DMS53 treated with DMSO at 0.1 percent for 48 hours (cell line): ENCODE results near the gene TP53I11.

ENCODE experiments used
- DNase-seq: peaks from one replicate; lab custom pipeline; 2025; ENCODE audit not compliant: unreplicated experiment; lab: John Stamatoyannopoulos, UW

Gene TP53I11

GRCh38 chr11:44959064-44959463 is 8.4 kb upstream of the TP53I11 start:
- no peak for DNase-seq

GRCh38 chr11:44957776-44958564 is 7.3 kb upstream of the TP53I11 start:
- no peak for DNase-seq

- DNase-seq, result no peak
Measured at GRCh38 chr11:44957040-44957515, 6.4 kb upstream of the TP53I11 start.

DNA sequence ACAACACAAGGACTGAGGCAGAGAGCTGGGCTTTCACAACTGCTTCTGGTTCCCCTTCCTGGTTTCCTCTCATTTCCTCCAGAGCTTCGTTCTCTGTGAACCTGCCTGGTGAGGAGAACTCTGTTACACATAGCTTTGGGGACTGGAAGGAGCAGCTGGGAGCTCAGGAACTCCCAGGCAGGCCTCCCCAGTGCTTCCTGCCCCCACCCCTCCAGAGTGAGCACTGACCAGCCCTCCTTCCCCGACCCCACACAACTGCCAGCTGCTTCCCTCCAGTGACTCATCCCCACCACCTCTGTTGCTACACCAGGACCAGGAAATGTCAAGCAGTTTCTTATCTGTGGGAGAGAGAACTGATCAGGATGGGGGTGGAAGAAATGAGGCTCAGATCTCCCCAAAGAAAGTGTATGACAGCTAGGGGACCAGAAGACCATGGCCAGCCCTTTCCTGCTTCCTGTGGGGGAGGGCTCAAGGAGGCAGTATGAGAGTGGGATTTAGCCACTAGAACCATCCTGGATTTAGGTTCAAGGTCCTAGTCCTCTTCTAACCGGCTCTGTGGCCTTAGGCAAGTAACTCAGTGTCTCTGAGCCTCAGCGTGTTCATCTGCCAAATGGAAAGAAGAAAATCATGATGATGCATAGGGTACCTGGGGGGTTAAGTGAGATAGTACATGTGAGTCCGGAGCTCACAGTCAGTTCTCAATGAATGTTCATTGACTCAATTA is 4.5 kb upstream of the TP53I11 start:
- peak; percentile 65 for DNase-seq

DNA sequence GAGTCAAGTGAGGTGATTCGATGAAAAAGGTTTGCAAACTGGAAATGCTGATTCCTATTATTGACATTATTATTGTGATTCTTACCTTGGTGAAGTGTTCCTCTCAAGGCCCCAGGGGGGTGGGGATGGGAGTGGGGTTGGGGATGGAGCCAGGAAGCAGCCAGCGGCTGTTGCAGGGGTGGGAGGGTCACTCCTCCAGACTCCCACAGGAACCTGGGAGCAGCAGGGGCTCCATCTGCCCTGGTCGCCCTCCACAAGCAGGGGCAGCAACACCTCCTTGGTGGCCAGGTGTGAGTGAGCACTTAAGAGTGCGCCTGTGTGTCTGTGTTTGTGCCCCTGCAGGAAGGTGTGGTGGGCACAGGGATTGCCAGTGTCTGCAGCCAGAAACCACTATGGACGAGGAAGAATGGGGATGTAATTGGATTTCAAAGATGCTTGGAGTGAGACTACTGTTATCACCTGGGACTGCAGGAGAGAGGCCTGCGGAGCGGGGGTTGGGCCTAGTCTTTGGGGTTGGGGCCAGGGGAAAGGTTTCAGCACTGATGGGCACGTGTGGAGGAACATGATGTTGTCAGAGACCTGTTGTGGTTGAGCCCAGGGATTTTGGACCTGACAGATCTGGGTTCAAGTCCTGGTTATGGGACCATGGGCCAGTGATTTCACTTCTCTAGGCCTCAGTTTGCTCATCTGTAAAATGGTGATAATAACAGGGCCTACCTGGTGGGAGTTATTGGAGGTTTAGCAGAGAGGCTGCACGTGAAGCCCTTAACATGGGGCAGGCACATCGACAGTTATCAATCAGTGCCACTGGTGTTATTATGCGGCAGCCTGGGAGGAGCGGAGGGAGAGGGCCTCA is 3.6 kb upstream of the TP53I11 start:
- no peak for DNase-seq

GRCh38 chr11:44952500-44953260 is 2.0 kb upstream of the TP53I11 start:
- no peak for DNase-seq

DNA sequence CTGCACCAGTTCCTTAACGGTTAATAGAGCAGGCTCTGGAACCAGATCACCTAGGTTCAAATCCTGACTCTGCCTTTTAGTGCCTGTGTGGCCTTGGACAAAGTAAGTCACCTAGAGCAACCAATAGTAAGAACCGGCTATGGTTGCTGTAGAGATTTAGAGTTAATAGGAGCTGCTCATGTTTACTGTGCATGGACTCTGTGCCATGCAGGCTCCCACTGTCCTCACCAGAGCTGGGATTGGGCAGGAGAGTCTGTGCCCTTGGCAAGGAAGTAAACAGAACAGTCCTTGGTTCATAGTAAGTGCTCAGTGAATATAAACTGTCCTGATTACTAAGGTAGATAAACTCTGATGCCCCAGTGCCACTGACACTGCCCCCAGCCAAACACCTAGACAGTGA is 1.4 kb upstream of the TP53I11 start:
- DNase-seq, result no peak

DNA sequence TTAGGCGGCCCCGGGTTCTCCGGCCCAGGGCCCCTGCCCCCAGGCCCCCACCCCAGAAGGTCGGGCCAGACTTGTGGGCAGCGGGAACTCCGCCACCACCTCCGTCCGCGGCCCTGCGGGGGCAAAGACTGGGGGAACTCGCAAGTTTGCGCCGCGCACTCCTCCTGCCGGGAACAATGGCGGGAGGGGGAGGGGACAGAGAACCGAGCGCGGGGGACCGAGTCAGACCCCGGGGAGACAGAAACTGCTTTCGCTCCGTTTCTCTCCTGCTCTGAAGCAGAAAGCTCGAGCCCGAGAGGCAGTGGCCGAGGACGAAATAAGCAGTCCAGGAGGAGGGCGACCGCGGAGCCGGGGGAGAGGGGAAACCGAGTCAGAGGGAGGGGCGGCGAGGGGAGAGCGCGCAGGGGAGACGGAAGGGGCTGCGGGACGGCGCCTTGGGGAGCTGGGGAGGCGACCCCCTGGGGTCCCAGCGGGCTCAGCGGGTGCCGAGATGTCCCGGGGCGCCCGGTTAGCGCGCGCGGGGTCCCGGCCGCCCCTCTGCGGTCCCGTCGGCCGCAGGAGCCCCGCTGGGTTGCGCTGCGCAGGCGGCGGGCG is 555 bp downstream of the TP53I11 start:
- DNase-seq, result no peak

DNA sequence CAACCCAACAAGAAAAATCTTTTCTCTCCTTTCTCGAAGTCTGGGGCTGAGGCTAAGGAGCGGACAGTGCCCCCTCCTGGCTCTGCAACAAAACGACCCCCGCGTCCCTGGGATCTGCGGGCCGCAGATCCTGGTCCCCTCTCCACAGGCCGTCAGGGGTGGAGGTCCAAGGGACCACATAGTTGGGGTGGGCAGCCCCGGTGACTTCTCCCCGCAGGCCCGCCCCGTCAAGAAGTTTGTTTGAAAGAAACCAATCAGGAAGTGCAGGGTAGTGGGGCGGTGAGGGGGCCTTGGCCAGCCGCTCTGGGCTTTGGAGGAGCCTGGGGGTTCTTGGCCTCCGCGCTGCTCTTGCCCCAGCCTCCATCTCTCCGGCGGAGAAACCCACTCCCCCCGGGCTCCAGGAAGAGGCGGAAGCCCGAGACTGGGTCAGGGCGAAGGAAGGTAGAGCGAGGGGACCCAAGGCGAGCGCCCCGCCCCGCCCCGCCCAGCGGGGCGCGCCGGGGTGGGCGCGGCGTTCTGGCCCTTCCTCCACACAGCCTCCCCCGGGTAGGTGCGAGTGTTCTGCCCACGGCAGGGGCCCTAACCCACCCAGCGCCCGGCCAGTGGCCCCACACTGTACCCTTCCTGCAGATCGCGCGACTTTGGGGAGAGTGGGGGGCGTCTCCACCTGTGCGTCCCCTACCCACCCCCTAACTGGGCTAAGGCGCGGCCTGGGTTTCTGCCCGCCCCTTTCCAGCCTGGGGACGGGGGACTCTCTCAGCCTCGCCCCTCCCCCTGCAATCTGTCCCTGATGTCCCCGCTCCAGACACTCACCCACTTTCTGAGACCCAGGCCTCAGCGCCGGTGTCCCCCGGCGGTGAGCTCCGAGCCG is 1.3 kb downstream of the TP53I11 start:
- DNase-seq, result no peak

GRCh38 chr11:44948155-44948554 is 2.5 kb downstream of the TP53I11 start:
- no peak for DNase-seq

GRCh38 chr11:44947114-44947513 is 3.6 kb downstream of the TP53I11 start:
- DNase-seq, result no peak

DNA sequence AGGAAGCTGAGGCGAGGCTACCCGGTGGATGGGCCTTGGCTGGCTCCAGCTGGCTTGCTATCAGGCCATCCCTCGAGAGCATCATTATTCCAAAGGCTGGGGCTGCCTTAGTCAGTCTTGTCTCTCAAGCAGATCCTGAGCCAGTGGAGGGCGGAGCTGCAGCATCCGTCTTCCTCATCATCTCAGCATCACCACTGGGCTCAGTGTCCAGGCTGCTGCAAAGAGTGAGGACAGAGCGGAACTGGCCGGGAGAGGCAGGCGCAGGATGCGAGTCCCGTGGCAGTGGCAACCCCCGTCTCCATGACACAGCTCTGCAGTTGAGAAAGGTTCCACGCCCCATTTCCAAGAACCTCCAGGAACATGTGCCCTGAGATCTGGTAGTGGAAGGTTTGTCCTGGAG is 4.4 kb downstream of the TP53I11 start:
- no peak for DNase-seq

DNA sequence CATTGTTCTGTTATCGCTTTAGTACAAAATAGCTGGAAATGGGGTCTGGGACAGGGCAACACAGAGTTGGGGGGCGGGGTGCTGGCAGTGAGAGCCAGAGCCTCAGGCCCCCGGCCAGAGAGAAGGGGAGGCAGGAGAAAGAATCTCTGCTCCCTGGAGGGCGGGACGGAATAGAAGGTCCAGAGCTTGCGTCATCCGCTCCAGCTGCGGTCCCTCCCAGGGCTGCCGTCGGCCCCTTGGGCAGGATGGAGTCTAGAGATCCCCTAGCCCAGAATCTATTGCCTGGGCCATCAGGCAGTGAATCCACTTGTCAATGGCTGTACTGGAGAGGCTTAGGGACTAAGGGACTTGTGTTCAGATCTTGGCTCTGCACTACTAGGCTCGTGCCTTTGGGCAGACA is 5.0 kb downstream of the TP53I11 start:
- no peak for DNase-seq

DNA sequence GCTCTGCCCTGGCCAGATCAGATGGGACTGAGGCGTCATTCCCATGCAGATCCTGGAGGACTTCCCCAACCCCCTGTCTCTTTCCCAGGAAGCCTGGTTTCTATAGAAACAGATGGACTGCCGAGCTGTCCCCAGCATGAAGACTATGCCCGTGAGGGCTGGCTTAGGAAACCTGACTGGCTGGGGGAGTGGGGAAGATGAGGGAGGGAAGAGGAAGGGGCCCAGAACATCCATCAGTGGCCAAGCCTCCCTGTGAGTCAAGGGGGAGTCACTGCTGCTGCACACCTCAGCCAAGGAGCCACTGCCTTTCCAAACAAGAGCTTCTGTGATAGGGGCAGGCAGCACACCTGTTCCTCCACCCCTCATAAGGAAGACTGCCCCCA is 5.8 kb downstream of the TP53I11 start:
- no peak for DNase-seq

DNA sequence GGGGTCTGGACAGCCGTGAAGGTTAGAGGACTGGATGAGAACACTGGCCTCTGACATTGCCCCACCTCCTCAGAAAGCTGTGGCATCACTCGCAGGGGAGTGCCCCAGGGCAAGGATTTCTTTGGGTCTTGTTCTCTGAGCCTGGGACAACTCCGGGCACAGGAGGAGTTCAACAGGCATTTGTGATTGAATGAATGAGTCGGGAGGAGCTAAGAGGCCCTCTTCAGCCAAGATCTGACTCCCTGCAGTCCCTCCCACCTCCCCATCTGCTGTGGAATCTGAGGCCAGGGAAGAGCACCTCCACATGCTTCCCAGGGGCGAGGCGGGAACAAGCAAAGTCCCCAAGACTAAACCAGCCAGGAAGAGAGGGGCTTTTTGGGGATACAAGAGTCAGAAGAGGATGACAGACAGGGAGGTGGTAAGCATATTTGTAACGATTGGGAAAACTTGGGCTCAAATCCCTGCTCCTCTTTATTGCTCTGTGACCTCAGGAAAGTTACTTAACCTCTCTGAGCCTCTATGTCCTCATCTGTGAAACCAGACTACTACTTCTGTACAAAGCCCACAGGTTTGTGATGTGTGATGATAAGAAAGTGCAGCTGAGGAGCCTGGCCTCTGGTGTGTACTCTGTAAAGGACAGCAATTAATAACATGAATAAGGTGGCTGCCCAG is 6.4 kb downstream of the TP53I11 start:
- DNase-seq, result no peak

DNA sequence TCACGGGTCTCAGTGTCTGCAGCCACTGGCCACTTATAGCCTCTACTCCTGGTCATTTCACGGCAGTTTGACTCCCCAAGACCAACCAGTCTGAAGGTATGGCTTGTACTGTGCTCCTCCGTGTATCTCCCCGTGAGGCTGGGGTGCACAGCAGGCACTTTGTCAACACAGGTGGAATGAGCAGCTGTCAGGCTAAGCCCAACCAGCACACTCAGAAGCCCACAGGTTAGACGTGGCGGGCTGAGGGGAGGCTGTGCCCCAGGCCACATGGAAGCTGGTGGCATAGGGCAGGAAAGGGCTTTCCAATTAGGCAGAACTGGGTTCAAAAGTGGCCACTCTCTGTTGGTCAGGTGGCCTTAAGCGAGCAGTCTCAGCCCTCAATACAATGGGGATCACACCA is 7.0 kb downstream of the TP53I11 start:
- DNase-seq, result peak; percentile 62

DNA sequence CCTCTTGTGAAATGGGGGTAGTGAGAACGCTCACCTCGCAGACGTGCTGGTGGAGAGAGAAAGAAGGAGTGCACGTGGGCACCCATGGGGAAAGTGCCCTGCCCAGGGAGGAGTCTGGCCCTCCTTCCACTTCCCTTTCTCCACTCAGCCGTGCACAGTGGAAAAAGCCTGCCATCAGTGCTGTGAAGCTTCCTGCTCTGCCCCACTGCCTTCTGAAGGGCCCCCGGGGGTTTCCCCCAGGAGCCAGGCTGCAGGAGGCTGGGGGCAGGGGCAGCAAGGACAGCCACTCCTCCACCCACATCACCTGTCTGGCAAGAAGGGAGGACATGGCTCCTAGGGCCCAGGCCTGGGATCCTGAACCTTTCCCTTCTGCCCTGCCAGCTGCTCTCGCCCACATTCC is 7.6 kb downstream of the TP53I11 start:
- peak; percentile 73 for DNase-seq

GRCh38 chr11:44942029-44942955 is 8.4 kb downstream of the TP53I11 start:
- no peak for DNase-seq
